ENCODE measurements around the gene GRPR.
"Not testable (repeated sequence)": the region's sequence is repeated elsewhere in the genome, so short reads cannot be mapped to it uniquely, and the experiment has no call there.

The GRPR gene

GRCh38 chrX:16183843-16184242, 60.5 kb downstream of the GRPR start:
- DNase-seq, result not testable (repeated sequence)

GRCh38 chrX:16185725-16186136, 62.4 kb downstream of the GRPR start:
- peak; percentile 86 for DNase-seq

GRCh38 chrX:16186380-16187007, 63.1 kb downstream of the GRPR start:
- DNase-seq, result no peak

- DNase-seq, result peak; percentile 24
Measured at GRCh38 chrX:16187024-16187760, 63.8 kb downstream of the GRPR start.

- no peak for DNase-seq
Measured at GRCh38 chrX:16188687-16189086, 65.3 kb downstream of the GRPR start.

DNA sequence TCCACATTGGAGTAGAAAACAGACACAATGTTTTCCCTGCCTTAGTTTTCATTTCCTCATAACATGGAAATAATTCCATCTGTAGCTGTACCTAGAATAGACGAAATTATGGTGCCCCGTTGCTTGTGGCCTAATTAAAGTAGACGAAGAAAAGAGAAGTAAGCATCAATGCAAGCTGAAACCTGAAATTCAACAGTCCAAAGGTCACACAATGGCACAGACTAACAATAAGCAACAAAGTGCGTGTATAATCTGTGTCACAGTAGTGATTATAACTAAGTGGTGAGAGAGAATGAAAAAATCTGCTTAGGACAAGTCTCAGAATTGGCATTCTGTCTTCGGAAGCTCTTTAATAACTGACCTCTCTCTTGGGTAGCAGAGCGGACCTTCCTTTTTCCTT, 68.2 kb downstream of the GRPR start:
- no peak for DNase-seq

DNA sequence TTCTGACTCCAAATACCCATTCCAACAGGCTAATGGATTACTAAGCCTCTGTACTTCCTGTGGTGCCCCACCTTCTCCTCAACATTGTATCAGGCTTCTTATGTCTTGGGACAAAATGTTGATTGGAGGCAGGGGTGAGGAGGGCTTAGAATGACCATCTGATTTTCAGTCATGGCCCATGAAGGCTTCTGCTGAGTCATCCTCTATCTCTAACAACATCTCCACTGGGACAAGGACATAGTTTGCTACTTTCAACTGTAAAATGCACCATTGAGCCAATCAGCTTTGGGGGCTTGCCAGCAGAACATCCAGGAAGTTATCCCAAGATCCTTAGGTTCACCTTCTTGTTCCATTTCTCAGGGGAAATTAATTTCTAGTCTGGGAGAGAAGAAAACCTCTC, 73.5 kb downstream of the GRPR start:
- DNase-seq, result no peak

GRCh38 chrX:16199343-16199742, 76.0 kb downstream of the GRPR start:
- no peak for DNase-seq

- no peak for DNase-seq
Measured at GRCh38 chrX:16202943-16203342, 79.6 kb downstream of the GRPR start.
